ENCODE measurements around the gene C11orf91.

- TF ChIP-seq EZH2 (IDR thresholded peaks at IDR 0.05; ENCODE audit: borderline replicate concordance, low read depth, low read length, poor library complexity, severe bottlenecking): no peak
- TF ChIP-seq CTCF (conservative IDR thresholded peaks at IDR 0.05; ENCODE audit: low read depth, low read length): no peak
These were observed 30.1 kb upstream of the C11orf91 start for GRCh38 chr11:33730716-33731115.
